GM18951 (cell line): ENCODE data around the gene PGLYRP4.

Experiments used
- POLR2A ChIP-seq: IDR thresholded peaks from 4 replicates; pipeline ENCODE4 v1.6.1; 2011; ENCODE audit warnings: mild to moderate bottlenecking; ENCODE audit not compliant: insufficient read length, insufficient read depth; ENCODE audit errors: extremely low read depth
- in situ Hi-C: fragments of 300-500 bp; cut with MboI; formaldehyde crosslinking; loops from one replicate; pipeline ENCODE4 v1.12.0; 2022; ENCODE audit warnings: low sequenced_read_pairs, mixed read lengths, inconsistent platforms; ENCODE audit not compliant: unreplicated experiment

PGLYRP4 gene

DNA sequence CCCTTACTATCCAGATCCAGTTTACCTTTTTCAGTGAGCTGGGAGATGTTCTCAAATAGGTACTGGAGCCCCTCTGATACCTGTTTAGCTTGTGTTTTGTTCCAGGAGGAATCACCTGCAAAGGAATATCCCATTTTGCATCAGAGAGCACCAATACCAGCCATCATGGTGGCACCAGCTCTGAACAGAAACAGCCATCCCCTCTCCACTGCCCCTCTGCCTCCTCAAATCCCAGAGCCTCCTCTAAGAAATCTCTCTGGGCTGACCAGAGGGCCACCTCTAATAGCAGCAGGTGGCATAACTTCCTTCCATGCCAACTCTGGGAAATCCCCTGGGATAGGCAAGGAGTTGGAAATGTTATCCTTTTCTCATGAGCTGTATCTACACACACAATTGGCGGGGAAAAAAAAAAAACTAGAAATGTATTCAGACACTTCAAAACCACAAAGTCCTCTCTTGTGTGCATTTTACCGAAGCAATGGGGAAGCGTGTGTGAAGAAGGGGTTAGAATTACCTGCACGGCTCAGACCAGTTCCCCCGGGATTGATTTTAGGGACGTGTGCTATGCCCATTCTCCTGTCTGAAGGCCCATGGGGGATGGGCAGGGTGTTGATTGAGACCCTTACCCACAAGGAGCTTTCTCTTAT, 2.4 kb downstream of the PGLYRP4 start:
- in situ Hi-C loops: no loop called here
- no peak for TF ChIP-seq POLR2A

DNA sequence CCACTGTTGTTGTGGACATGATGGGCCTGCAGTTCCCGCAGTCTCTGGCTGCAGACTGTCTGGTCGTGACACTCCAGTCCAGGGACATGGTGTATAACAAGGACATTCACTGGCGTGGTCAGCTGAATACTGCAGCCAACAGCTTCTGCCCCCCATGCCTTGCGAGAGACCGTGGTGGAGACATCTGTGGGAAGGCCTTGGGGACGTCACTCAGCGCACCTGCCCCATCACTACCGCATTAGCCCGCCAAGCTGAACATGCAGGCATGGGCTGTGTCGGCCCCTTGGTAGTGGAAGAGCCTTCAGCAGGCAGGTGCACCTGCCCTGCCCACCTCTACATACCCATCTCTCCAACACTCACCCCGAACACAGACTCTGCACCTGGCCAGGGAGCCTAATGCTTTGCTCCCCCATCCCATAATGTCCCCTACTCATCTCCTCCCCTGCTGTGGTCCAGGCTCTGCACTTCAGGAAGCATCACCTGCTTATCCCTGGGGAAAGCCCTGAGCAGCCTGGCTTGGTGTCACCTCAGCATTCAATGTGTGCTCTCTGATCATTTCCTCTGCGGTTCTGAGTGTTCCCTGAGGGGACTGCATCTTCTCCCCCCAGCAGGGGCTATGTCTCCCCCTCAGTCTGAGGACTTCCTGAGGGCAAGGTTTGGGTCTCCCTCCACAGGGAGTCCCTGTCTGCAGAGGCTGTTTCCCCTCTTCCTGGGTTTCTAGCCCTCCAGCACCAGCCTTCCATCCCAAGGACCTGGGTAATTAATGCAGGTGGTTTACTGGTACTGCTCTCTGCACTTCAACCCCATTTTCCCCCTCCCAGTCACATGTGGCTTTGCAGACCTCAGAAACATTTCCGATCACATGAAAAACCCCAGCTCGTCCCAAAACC, 3.2 kb downstream of the PGLYRP4 start:
- no peak for TF ChIP-seq POLR2A
- in situ Hi-C loops: no loop called here

DNA sequence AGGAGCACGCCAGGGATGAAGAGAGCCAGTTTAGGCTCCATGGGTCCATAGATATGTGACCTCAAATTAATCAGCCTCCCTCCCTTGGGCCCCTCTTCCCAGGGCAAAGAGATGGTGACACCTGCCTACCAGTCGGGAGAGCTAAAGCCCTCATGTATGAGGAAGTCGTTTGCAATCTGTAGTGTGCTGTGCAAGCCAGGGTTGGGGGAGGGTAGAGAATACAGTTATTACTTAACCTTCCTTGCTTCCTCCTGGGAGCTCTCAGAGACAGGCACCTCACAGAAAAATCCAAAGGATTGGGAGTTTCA, 4.0 kb downstream of the PGLYRP4 start:
- in situ Hi-C loops: no loop called here
- TF ChIP-seq POLR2A: no peak

DNA sequence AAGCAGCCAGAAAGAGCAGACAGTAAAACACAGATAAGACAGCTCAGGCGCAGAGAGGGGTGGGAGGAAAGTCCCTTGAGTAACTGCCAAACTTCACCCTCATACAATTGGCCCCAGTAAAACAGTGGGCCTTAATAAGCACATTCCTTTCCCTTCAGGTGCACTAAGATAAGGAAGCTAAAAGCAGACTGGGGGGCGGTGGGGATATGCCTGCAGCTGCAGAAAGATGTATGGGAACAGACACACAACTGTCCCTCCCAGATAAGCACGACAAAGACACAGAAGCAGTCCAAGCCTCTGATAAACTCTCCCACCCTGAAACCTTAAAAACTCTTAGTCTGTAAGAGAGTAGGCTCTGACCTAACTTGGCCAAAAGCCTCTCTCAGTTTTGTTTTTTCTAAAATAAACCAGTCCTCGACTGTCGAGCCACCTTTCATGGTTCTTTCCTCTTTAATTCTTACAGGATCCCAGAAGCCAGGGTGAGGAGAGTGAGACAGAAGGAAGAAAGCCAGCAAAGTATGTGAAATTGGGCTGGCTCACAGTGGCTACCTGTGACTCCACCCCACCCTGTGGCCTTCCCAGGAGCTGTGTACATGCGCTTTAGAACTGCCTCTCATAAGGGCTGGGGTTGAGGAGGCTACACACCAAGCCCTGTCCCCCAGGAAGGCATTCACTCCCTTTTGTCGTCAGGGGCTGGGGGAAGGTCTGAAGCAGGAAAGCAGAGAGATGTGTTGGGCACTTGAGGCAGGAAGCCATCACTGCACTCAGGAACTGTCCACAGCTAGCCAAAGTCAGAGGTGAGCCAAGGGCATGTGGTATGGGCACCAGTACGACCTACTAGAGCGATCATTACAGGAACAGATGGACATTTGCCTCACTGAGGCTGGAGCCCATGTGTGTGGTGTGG, 4.6 kb downstream of the PGLYRP4 start:
- TF ChIP-seq POLR2A: no peak
- in situ Hi-C loops: no loop called here

DNA sequence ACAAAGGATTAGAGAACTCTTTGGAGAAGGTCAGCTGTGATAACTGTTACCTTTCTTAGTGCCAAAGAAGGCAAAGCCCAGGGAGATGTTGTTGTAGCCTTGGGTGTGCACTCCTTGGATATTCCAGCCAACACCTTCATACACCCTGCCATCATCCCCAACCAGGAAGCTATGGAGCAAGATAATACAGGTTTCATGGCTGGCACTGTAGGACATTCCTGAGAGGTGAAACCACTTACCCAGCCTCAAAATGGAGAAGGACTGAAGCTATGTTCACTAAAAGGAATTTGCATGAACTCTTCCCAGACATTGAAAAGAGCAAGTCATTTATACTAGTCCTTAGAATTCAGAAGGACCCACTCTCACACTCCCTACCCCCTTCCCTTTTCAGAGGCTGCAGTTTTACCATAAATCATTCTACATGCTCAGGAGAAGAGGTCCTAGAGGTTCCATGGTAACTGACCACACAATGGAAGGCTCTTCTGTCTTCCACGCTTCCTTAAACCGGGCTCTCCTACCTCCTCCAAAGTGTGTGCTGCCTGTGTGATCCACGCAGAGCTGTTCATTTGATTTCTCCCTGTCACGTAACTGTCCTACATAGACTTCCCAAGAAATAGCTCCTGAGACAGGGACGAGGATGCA, 5.5 kb downstream of the PGLYRP4 start:
- no peak for TF ChIP-seq POLR2A
- in situ Hi-C loops: no loop called here

DNA sequence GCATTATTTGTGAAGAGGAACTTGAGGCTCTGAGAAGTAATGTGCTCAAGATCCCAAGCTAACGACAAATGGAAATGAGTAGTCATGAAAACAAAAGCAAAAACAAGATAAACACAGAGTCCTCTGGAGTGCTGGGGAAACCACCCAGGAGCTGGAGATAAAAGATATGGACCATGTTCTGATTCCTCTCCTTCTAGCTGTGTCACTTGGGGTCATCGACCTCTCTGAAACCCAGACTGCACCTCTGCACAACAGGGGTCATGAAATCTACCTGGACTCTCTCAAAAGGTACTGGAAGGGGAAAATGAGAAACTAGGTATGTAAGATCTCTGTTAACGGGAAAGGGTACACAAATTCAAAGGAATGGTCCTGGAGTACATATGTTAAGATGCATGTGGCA, 6.5 kb downstream of the PGLYRP4 start:
- in situ Hi-C loops: no loop called here
- TF ChIP-seq POLR2A: no peak

DNA sequence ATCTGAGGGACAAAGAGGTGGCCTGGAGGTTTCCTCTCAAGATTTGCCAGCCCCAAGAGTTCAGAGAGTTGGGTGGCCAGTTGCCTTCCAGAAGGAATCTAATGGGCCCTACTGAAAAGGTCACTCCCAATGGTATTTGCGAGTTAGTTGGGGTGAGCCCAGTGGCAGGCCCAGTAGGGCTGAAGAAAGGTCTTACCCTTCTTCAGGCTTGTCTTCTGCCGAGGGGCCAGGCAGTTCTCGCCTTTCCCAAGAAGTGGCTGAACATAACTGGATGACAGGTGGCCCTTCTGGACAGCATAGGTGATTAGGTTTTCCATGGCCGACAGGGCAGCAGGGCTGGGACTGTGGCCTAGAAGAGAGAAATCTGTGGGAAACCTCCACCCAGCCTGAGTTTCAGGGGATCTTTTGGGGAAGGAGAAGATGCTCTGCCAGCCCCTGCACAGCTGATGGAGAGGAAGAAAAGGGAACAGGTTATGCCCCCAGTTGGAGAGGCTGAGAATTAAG, 7.2 kb downstream of the PGLYRP4 start:
- no peak for TF ChIP-seq POLR2A
- in situ Hi-C loops: no loop called here

DNA sequence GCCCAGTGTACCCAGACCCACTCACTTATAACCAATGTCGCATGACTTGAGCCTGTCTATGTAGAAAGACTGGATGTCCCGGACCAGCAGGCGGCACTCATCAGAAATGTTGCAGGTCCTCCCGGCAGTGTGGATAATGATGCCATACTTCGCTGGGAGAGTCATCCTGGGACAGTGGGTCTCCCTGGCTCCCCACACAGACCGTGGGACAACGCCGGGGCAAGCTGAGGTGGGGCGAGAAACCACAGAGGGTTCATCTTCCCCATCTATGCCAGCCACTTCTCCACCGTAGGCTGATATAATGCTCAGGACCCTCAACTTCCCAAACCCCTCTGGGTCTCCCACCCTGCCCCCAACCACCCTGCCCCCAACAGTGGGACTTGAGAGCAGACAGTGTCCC, 8.3 kb downstream of the PGLYRP4 start:
- in situ Hi-C loops: no loop called here
- no peak for TF ChIP-seq POLR2A

DNA sequence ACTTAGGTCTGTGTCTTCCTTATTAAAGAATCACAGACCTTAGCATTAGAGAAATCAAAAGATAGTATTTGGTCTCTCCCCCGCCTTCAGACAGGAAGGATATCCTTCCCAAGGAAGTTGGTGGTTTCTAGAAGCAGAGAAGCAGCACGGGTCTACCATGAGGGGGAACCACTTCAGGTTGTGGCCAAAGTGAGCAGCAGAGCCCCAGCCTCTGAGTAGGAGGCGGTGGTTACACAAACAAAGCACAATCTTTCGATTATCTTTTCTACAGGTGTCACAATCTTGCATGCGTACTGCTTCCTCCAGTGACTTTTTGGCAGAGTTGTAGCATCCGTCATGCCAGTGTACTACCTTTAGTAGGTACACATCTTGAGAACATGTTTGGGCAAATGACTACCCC, 8.8 kb downstream of the PGLYRP4 start:
- in situ Hi-C loops: no loop called here
- TF ChIP-seq POLR2A: no peak

DNA sequence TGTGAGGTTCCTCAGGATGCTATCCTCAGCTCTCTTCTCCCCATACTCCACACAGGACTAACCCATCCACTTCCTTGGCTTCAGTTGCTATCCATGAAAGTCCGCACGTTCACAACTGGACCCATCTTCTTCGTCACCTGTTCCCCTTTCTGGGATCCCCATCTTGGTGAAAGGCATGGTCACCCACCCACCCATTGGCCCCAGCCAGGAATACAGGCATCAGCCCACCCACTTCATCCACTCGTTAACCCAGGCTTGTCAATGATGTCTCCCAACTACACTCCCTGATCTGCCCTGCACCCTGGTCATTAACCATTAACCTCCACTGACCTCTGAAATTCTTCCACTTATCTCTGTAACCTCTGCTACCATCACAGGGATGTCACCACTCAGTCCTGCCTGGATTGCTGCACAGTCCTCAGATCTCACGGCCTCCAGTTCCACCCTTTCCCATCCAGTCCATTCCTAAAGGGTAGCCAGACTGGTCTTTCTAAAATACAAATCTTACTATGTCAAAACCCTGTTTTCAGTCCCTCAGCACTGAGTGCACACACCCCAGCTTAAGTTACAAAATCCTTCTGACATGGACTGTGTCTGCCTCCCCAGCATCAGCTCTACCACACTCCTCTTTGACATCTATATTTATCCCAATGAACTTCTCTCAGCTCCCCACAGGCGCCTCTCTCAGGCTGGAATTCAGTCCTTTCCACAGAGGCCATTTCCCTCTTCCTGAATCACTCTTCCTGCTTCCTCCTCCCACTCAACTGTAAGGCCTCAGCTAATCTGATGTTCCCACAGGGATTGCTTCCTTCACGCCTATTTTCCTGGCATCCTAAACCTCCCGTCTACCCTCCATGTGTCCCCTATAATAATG, 10.4 kb downstream of the PGLYRP4 start:
- in situ Hi-C loops: no loop called here
- no peak for TF ChIP-seq POLR2A

DNA sequence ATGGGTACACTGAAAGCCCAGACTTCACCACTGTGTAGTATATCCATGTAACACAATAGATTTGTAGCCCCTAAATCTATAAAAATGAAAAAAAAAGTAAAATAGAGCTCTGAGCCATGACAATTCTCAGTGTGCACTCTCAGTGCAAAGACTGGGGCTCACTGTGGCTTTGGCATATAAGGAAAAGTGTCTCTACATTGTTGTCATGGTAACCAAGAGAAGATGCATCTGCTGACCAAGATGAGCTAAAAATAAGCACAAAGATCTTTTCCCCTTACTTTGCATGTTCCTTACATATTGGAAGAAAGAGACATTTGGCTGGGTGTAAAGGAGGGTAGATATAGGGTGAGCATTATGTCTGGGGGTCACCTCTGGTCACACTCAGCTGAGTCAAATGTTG, 12.0 kb downstream of the PGLYRP4 start:
- no peak for TF ChIP-seq POLR2A
- in situ Hi-C loops: no loop called here

DNA sequence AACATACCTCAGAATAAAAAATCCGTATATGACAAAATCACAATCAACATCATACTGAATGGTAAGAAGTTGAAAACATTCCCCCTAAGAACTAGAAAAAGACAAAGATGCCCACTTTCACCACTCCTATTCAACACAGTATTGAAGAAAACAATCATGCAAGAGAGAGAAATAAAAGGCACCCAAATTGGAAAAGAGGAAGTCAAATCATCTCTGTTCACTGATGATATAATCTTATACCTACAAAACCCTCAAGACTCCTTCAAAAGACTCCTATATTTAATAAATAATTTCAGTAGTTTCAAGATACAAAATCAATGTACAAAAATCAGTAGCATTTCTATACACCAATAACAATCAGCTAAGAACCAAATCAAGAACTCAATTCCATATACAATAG, 14.7 kb downstream of the PGLYRP4 start:
- no peak for TF ChIP-seq POLR2A
- in situ Hi-C loops: no loop called here
